HCT116 (cell line): ENCODE measurements around the gene C1orf159. TPM values are rescaled to one million over a fixed set of nuclear protein-coding genes. Genes with fewer than 3 reads are reported as not detected.

ENCODE experiments used
- ATAC-seq: fragments of 200-7000 bp; cut with Tn5 transposase; 2 replicates; pipeline ENCODE4 v1.9.1; 2020; ENCODE audit warnings: mild to moderate bottlenecking, moderate library complexity
- BruUV-seq: library from RNA; stranded (reverse); fragments of 400-500 nt; replicated peaks from 2 replicates; lab custom pipeline; 2021; lab: Mats Ljungman, UMichigan
- CTCF ChIA-PET: fragments of 300-600 bp; sonication (Branson Sonifier 250); formaldehyde crosslinking; loops from one replicate; lab custom pipeline; 2021; ENCODE audit warnings: antibody characterized with exemption; lab: Charles Lee
- POLR2A ChIA-PET: fragments of 300-600, 350-600 bp; sonication (Branson Sonifier 250); formaldehyde crosslinking; loops from one replicate; lab custom pipeline; 2021; ENCODE audit warnings: antibody characterized with exemption; lab: Charles Lee
- RAD21 ChIA-PET, 2 experiments: fragments of 300-600 bp; sonication (Branson Sonifier 250); formaldehyde crosslinking; loops; one replicate each; lab custom pipeline; 2023; ENCODE audit warnings: low total read pairs in 2 of 2; ENCODE audit not compliant: uncharacterized antibody in 2 of 2, unreplicated experiment in 2 of 2, low non-redundant PET in 1 of 2; lab: Charles Lee
- DNase-seq: peaks from one replicate; pipeline ENCODE4 v3.0.0-alpha.2; 2010; ENCODE audit warnings: low read depth, low spot score
- H2AFZ ChIP-seq: fragments of 200-600 bp; shearing (Covaris generic), sonication (generic); 2 replicates; pipeline ENCODE4 v1.6.1; 2017; ENCODE audit warnings: low read depth, mixed run types, mixed read lengths, antibody characterized with exemption, low read length; ENCODE audit not compliant: poor library complexity, severe bottlenecking
- H3K27ac ChIP-seq: 2 replicates; pipeline ENCODE4 v1.5.1; 2012; ENCODE audit warnings: low read depth, low read length
- H3K27me3 ChIP-seq: fragments of 200-600 bp; sonication (generic); 2 replicates; pipeline ENCODE4 v1.6.1; 2016; ENCODE audit warnings: mixed run types, low read length, mixed read lengths; ENCODE audit not compliant: insufficient read depth
- H3K36me3 ChIP-seq, 2 experiments: fragments of 200-500 bp in 1 of 2; fragments of 200-600 bp in 1 of 2; sonication (Bioruptor generic) in 1 of 2; sonication (generic) in 1 of 2; 2 replicates each; pipeline versions ENCODE4 v1.5.1 to v1.6.1; 2014 to 2016; ENCODE audit warnings: low read length in 2 of 2, inconsistent platforms in 1 of 2, mixed read lengths in 1 of 2, mixed run types in 1 of 2; ENCODE audit not compliant: insufficient read depth in 2 of 2, control insufficient read depth in 1 of 2
- H3K4me1 ChIP-seq, 2 experiments: fragments of 200-600 bp in 1 of 2; sonication (generic) in 1 of 2; 2 replicates each; pipeline versions ENCODE4 v1.5.1 to v1.6.1; 2012 to 2017; ENCODE audit warnings: low read length in 2 of 2, inconsistent platforms in 1 of 2, mild to moderate bottlenecking in 1 of 2, mixed read lengths in 1 of 2, mixed run types in 1 of 2, moderate library complexity in 1 of 2; ENCODE audit not compliant: insufficient read depth in 2 of 2, control insufficient read depth in 1 of 2
- H3K4me2 ChIP-seq: fragments of 200-600 bp; sonication (generic); 2 replicates; pipeline ENCODE4 v1.6.1; 2017; ENCODE audit warnings: mixed run types, low read length, mixed read lengths
- H3K4me3 ChIP-seq, 2 experiments: fragments of 200-600 bp in 1 of 2; sonication (generic) in 1 of 2; replicated peaks in 1 of 2; 2 replicates each; pipeline ENCODE4 v1.5.1; 2011 to 2016; ENCODE audit warnings: low read length in 2 of 2, control low read depth in 1 of 2, low read depth in 1 of 2, mild to moderate bottlenecking in 1 of 2, mixed read lengths in 1 of 2, mixed run types in 1 of 2
- H3K79me2 ChIP-seq: fragments of 200-600 bp; sonication (generic); 2 replicates; pipeline ENCODE4 v1.6.1; 2017; ENCODE audit warnings: mild to moderate bottlenecking, mixed run types, low read length, moderate library complexity, mixed read lengths; ENCODE audit not compliant: insufficient read depth
- H3K9ac ChIP-seq: fragments of 200-600 bp; sonication (generic); 2 replicates; pipeline ENCODE4 v1.6.1; 2016; ENCODE audit warnings: low read length, mixed read lengths
- H3K9me2 ChIP-seq: fragments of 200-600 bp; sonication (generic), shearing (Covaris generic); 2 replicates; pipeline ENCODE4 v1.6.1; 2017; ENCODE audit warnings: mixed run types, mild to moderate bottlenecking, moderate library complexity; ENCODE audit not compliant: insufficient read depth
- H3K9me3 ChIP-seq, 2 experiments: fragments of 200-500 bp in 1 of 2; fragments of 200-600 bp in 1 of 2; sonication (Bioruptor generic) in 1 of 2; sonication (generic) in 1 of 2; 2 replicates each; pipeline ENCODE4 v1.6.1; 2014 to 2017; ENCODE audit warnings: low read length in 2 of 2, mixed read lengths in 2 of 2, inconsistent platforms in 1 of 2, low read depth in 1 of 2, mild to moderate bottlenecking in 1 of 2, mixed run types in 1 of 2, moderate library complexity in 1 of 2; ENCODE audit not compliant: control insufficient read depth in 1 of 2, insufficient read depth in 1 of 2
- H4K20me1 ChIP-seq: fragments of 200-600 bp; sonication (generic), shearing (Covaris generic); 2 replicates; pipeline ENCODE4 v1.6.1; 2017; ENCODE audit warnings: mixed run types, mild to moderate bottlenecking, moderate library complexity; ENCODE audit not compliant: insufficient read depth
- EGR1 ChIP-seq: IDR thresholded peaks from 2 replicates; pipeline ENCODE4 v1.6.1; 2012; ENCODE audit warnings: low read depth
- EZH2 ChIP-seq: fragments of 200-600 bp; sonication (generic); IDR thresholded peaks from 2 replicates; pipeline ENCODE4 v1.6.1; 2017; ENCODE audit warnings: antibody characterized with exemption, mixed run types
- FOSL1 ChIP-seq: IDR thresholded peaks from 2 replicates; pipeline ENCODE4 v1.6.1; 2012; ENCODE audit warnings: low read depth
- MAX ChIP-seq: IDR thresholded peaks from 2 replicates; pipeline ENCODE4 v1.6.1; 2012
- POLR2AphosphoS5 ChIP-seq: IDR thresholded peaks from 2 replicates; pipeline ENCODE4 v1.6.1; 2011; ENCODE audit warnings: mild to moderate bottlenecking, low read depth, low read length, moderate library complexity
- SIN3A ChIP-seq: IDR thresholded peaks from 2 replicates; pipeline ENCODE4 v1.6.1; 2012; ENCODE audit warnings: low read depth
- SRF ChIP-seq: IDR thresholded peaks from 2 replicates; pipeline ENCODE4 v1.6.1; 2012; ENCODE audit warnings: low read depth
- TCF7L2 ChIP-seq: IDR thresholded peaks from 2 replicates; pipeline ENCODE4 v1.7.0; 2011; ENCODE audit warnings: borderline replicate concordance, inconsistent platforms; ENCODE audit not compliant: insufficient read depth, insufficient read length; ENCODE audit errors: extremely low read depth
- ZNF274 ChIP-seq: fragments of 200-500 bp; sonication (Bioruptor generic); IDR thresholded peaks from 2 replicates; pipeline ENCODE4 v1.6.1; 2014; ENCODE audit warnings: mild to moderate bottlenecking, low read depth, low read length, inconsistent platforms
- intact Hi-C: fragments of 100-400 bp; cut with micrococcal nuclease; formaldehyde crosslinking; loops from 2 replicates; pipeline ENCODE4 v1.10.0; 2022
- total RNA-seq: library from RNA; stranded (reverse); gene quantifications from one replicate; pipeline ENCODE4 v1.2.1, GENCODE V29; 2021; ENCODE audit not compliant: unreplicated experiment
- TF ChIP-seq, protein P1 (sequence below): IDR thresholded peaks from 2 replicates; pipeline ENCODE4 v1.6.1; 2012

Gene C1orf159
- total RNA-seq, 1 experiment from 2014 or later, result 22.7 TPM

DNA sequence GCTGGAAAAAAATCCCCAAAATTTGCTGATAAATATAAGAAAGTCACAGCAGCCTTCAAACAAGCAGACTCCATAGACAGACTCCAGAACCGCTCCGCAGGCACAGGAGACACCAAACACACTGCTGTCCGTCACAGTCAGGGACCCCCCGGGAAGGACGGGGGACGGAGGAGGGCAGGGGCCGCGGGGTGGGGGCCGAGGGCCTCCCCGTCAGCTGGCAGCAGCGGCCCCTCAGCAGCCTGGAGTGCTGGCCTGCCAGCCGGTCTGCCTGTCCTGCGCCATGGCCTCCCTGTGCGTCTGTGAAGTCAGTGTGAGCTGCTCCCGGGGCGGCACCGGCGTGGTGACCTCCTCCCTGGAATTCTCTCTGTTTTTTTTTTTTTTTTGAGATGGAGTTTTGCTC is 10.1 kb upstream of the C1orf159 start (continued):
- no peak for TF ChIP-seq EZH2

GRCh38 chr1:1124786-1125642 is 9.1 kb upstream of the C1orf159 start:
- no TSS peak for BruUV-seq
- Histone ChIP-seq H3K4me1 (peaks cover 2 to 10% of the 10 kb centered on the region in 2 experiments; a peak in 3 of 4 replicates), H3K36me3 (no peaks in the 10 kb centered on the region), H4K20me1 (no peaks in the 10 kb centered on the region), H3K27ac (no peak overlapping the region; the same call in 1 of the 2 replicates), H3K79me2 (no peaks in the 10 kb centered on the region), H3K9me2 (no peaks in the 10 kb centered on the region), H3K27me3 (no peaks in the 10 kb centered on the region), H3K9ac (no peak overlapping the region), H3K4me2 (no peak overlapping the region), H3K4me3 (no peak overlapping the region), H3K9me3 (peaks cover 0 to 7% of the 10 kb centered on the region in 2 experiments; a peak in 1 of 4 replicates), H2AFZ (no peak overlapping the region)
- ChIA-PET RAD21 (no interaction called here), CTCF (no interaction called here), POLR2A (no interaction called here)
- DNase-seq (no peak), ATAC-seq (no peak)
- intact Hi-C loops, result no loop called here
- TF ChIP-seq POLR2AphosphoS5, result no peak
- no peak for TF ChIP-seq SIN3A
- no peak for TF ChIP-seq MAX
- TF ChIP-seq EGR1, result no peak
- no peak for TF ChIP-seq FOSL1
- TF ChIP-seq, protein P1, sequence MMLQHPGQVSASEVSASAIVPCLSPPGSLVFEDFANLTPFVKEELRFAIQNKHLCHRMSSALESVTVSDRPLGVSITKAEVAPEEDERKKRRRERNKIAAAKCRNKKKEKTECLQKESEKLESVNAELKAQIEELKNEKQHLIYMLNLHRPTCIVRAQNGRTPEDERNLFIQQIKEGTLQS, result no peak
- no peak for TF ChIP-seq TCF7L2
- no peak for TF ChIP-seq ZNF274
- no peak for TF ChIP-seq SRF
